HEK293T (cell line): ENCODE measurements around the gene CDH19.

Source experiments
- ARNT ChIP-seq: fragments of 450-650 bp; IDR thresholded peaks from 2 replicates; pipeline ENCODE4 v1.6.1; 2017; ENCODE audit warnings: mild to moderate bottlenecking
- BHLHE40 ChIP-seq: fragments of 450-650 bp; IDR thresholded peaks from 2 replicates; pipeline ENCODE4 v1.6.1; 2016; ENCODE audit warnings: mild to moderate bottlenecking, moderate library complexity, borderline replicate concordance
- ELF4 ChIP-seq: fragments of 450-650 bp; IDR thresholded peaks from 2 replicates; pipeline ENCODE4 v1.6.1; 2017; ENCODE audit warnings: antibody characterized with exemption
- FOXK2 ChIP-seq: fragments of 450-650 bp; IDR thresholded peaks from 2 replicates; pipeline ENCODE4 v1.6.1; 2016; ENCODE audit warnings: mild to moderate bottlenecking
- FOXM1 ChIP-seq: fragments of 450-650 bp; IDR thresholded peaks from 2 replicates; pipeline ENCODE4 v1.6.1; 2017; ENCODE audit warnings: mild to moderate bottlenecking, borderline replicate concordance
- HDGF ChIP-seq: fragments of 450-650 bp; IDR thresholded peaks from 2 replicates; pipeline ENCODE4 v1.6.1; 2017; ENCODE audit warnings: antibody characterized with exemption, borderline replicate concordance
- L3MBTL2 ChIP-seq: fragments of 450-650 bp; conservative IDR thresholded peaks from 2 replicates; pipeline ENCODE4 v1.6.1; 2016; ENCODE audit warnings: mild to moderate bottlenecking
- NFRKB ChIP-seq: fragments of 450-650 bp; IDR thresholded peaks from 2 replicates; pipeline ENCODE4 v1.6.1; 2016; ENCODE audit warnings: mild to moderate bottlenecking, moderate library complexity
- PKNOX1 ChIP-seq: fragments of 450-650 bp; IDR thresholded peaks from 2 replicates; pipeline ENCODE4 v1.6.1; 2016
- SP1 ChIP-seq: fragments of 450-650 bp; IDR thresholded peaks from 2 replicates; pipeline ENCODE4 v1.6.1; 2017
- TARDBP ChIP-seq: fragments of 450-650 bp; IDR thresholded peaks from 2 replicates; pipeline ENCODE4 v1.6.1; 2016
- ZNF384 ChIP-seq: fragments of 450-650 bp; IDR thresholded peaks from 2 replicates; pipeline ENCODE4 v1.6.1; 2016

GRCh38 chr18:66603941-66604627 is at the start of gene CDH19:
- TF ChIP-seq ARNT (no peak), TARDBP (no peak), HDGF (no peak), NFRKB (no peak), ELF4 (no peak), FOXM1 (no peak), SP1 (no peak), ZNF384 (no peak), L3MBTL2 (no peak), PKNOX1 (no peak), BHLHE40 (no peak), FOXK2 (no peak)
